H9 (cell line): ENCODE measurements around the gene PBOV1. TPM values are rescaled to one million over a fixed set of nuclear protein-coding genes. Genes with fewer than 3 reads are reported as not detected.

Source experiments
- DNase-seq: peaks from one replicate; pipeline ENCODE4 v3.0.0-alpha.2; 2017
- H2AFZ ChIP-seq: one replicate; pipeline ENCODE4 v1.6.1; 2013; ENCODE audit warnings: mild to moderate bottlenecking, low read length, control low read depth, moderate library complexity
- H2AK5ac ChIP-seq: 2 replicates; pipeline ENCODE4 v1.6.1; 2013; ENCODE audit warnings: low read length, control low read depth, mixed read lengths; ENCODE audit not compliant: insufficient read length
- H2BK120ac ChIP-seq: one replicate; pipeline ENCODE4 v1.6.1; 2013; ENCODE audit warnings: low read depth, mild to moderate bottlenecking, low read length, control low read depth, inconsistent platforms; ENCODE audit not compliant: poor library complexity, severe bottlenecking
- H2BK12ac ChIP-seq: 2 replicates; pipeline ENCODE4 v1.6.1; 2013; ENCODE audit warnings: low read length, control low read depth, mixed read lengths, low read depth; ENCODE audit not compliant: insufficient read length
- H2BK15ac ChIP-seq: 2 replicates; pipeline ENCODE4 v1.6.1; 2013; ENCODE audit warnings: low read depth, low read length, control low read depth
- H2BK20ac ChIP-seq: one replicate; pipeline ENCODE4 v1.6.1; 2013; ENCODE audit warnings: low read depth, mild to moderate bottlenecking, low read length, control low read depth, inconsistent platforms; ENCODE audit not compliant: poor library complexity, severe bottlenecking
- H2BK5ac ChIP-seq: 2 replicates; pipeline ENCODE4 v1.6.1; 2013; ENCODE audit warnings: low read length, control low read depth, mixed read lengths; ENCODE audit not compliant: insufficient read length
- H3K14ac ChIP-seq: 2 replicates; pipeline ENCODE4 v1.6.1; 2013; ENCODE audit warnings: low read length, control low read depth; ENCODE audit not compliant: insufficient read depth
- H3K18ac ChIP-seq: 2 replicates; pipeline ENCODE4 v1.6.1; 2013; ENCODE audit warnings: low read depth, mild to moderate bottlenecking, mixed read lengths, low read length, control low read depth; ENCODE audit not compliant: insufficient read length
- H3K23ac ChIP-seq: 2 replicates; pipeline ENCODE4 v1.6.1; 2013; ENCODE audit warnings: low read length, control low read depth, mixed read lengths, low read depth; ENCODE audit not compliant: insufficient read length
- H3K23me2 ChIP-seq: 2 replicates; pipeline ENCODE4 v1.6.1; 2013; ENCODE audit warnings: low read depth, mild to moderate bottlenecking, mixed read lengths, low read length, control low read depth; ENCODE audit not compliant: insufficient read length, poor library complexity, severe bottlenecking
- H3K27ac ChIP-seq: 2 replicates; pipeline ENCODE4 v1.5.1; 2013; ENCODE audit warnings: low read length, control low read depth, mixed read lengths, low read depth; ENCODE audit not compliant: insufficient read length
- H3K27me3 ChIP-seq: 2 replicates; pipeline ENCODE4 v1.6.1; 2013; ENCODE audit warnings: low read length, control low read depth, inconsistent platforms; ENCODE audit not compliant: insufficient read depth
- H3K4ac ChIP-seq: 2 replicates; pipeline ENCODE4 v1.6.1; 2013; ENCODE audit warnings: low read depth, mild to moderate bottlenecking, control low read depth, inconsistent platforms, low read length, moderate library complexity
- H3K4me1 ChIP-seq: 2 replicates; pipeline ENCODE4 v1.6.1; 2013; ENCODE audit warnings: low read length, control low read depth, inconsistent platforms; ENCODE audit not compliant: insufficient read depth
- H3K4me2 ChIP-seq: 2 replicates; pipeline ENCODE4 v1.6.1; 2013; ENCODE audit warnings: low read length, control low read depth, mixed read lengths; ENCODE audit not compliant: insufficient read length, insufficient read depth
- H3K56ac ChIP-seq: 2 replicates; pipeline ENCODE4 v1.6.1; 2013; ENCODE audit warnings: low read depth, mild to moderate bottlenecking, mixed read lengths, low read length, control low read depth; ENCODE audit not compliant: insufficient read length
- H3K79me1 ChIP-seq: 2 replicates; pipeline ENCODE4 v1.6.1; 2013; ENCODE audit warnings: low read depth, mild to moderate bottlenecking, moderate library complexity, low read length, control low read depth, inconsistent platforms; ENCODE audit not compliant: insufficient read depth, poor library complexity, severe bottlenecking
- H3K79me2 ChIP-seq: 2 replicates; pipeline ENCODE4 v1.6.1; 2013; ENCODE audit warnings: low read length, control low read depth, inconsistent platforms; ENCODE audit not compliant: insufficient read depth
- H3K9ac ChIP-seq: 2 replicates; pipeline ENCODE4 v1.6.1; 2013; ENCODE audit warnings: low read length, control low read depth, mixed read lengths; ENCODE audit not compliant: insufficient read length; ENCODE audit errors: extremely low read depth
- H3K9me3 ChIP-seq: one replicate; pipeline ENCODE4 v1.6.1; 2013; ENCODE audit warnings: low read depth, low read length, inconsistent platforms; ENCODE audit not compliant: control insufficient read depth
- H3T11ph ChIP-seq: one replicate; pipeline ENCODE4 v1.6.1; 2013; ENCODE audit warnings: mild to moderate bottlenecking, low read length, control low read depth, inconsistent platforms
- H4K20me1 ChIP-seq: one replicate; pipeline ENCODE4 v1.6.1; 2013; ENCODE audit not compliant: control insufficient read depth, insufficient read length, insufficient read depth
- H4K5ac ChIP-seq: 2 replicates; pipeline ENCODE4 v1.6.1; 2013; ENCODE audit warnings: low read depth, mild to moderate bottlenecking, mixed read lengths, low read length, control low read depth; ENCODE audit not compliant: insufficient read length
- H4K8ac ChIP-seq: replicated peaks from 2 replicates; pipeline ENCODE4 v1.6.1; 2013; ENCODE audit warnings: low read length, control low read depth, mixed read lengths, low read depth; ENCODE audit not compliant: insufficient read length
- H4K91ac ChIP-seq: 2 replicates; pipeline ENCODE4 v1.6.1; 2013; ENCODE audit warnings: low read depth, mild to moderate bottlenecking, moderate library complexity, mixed read lengths, low read length, control low read depth; ENCODE audit not compliant: insufficient read length
- H3K27ac Mint-ChIP-seq, 3 experiments: 2 replicates in 2 of 3; 3 replicates in 1 of 3; pipeline ENCODE4 v1.8.0; 2020 to 2021; ENCODE audit warnings: mixed read lengths in 3 of 3, mild to moderate bottlenecking in 1 of 3, moderate library complexity in 1 of 3
- H3K27me3 Mint-ChIP-seq: 2 replicates; pipeline ENCODE4 v1.8.0; 2021; ENCODE audit warnings: low read depth, mild to moderate bottlenecking, moderate library complexity, mixed read lengths
- H3K36me3 Mint-ChIP-seq, 3 experiments: 2 replicates in 2 of 3; 3 replicates in 1 of 3; pipeline ENCODE4 v1.8.0; 2020 to 2021; ENCODE audit warnings: low read depth in 3 of 3, mixed read lengths in 3 of 3; ENCODE audit not compliant: insufficient read depth in 1 of 3
- H3K4me1 Mint-ChIP-seq, 2 experiments: 2 replicates each; pipeline ENCODE4 v1.8.0; 2020; ENCODE audit warnings: mixed read lengths in 2 of 2
- H3K4me3 Mint-ChIP-seq, 2 experiments: 2 replicates in 1 of 2; 3 replicates in 1 of 2; pipeline ENCODE4 v1.8.0; 2020 to 2021; ENCODE audit warnings: mild to moderate bottlenecking in 2 of 2, mixed read lengths in 2 of 2, moderate library complexity in 1 of 2
- H3K9me3 Mint-ChIP-seq, 2 experiments: 2 replicates in 1 of 2; 3 replicates in 1 of 2; pipeline ENCODE4 v1.8.0; 2020; ENCODE audit warnings: mild to moderate bottlenecking in 2 of 2, mixed read lengths in 2 of 2, moderate library complexity in 1 of 2
- total RNA-seq: library from RNA; stranded (reverse); gene quantifications from 2 replicates; pipeline ENCODE4 v1.2.1, GENCODE V29; 2021
- TF ChIP-seq, protein P1 (sequence below): fragments of 200-600 bp; sonication (generic); conservative IDR thresholded peaks from 3 replicates; pipeline ENCODE4 v1.8.0; 2021; ENCODE audit warnings: antibody characterized with exemption, mild to moderate bottlenecking

The PBOV1 gene
- total RNA-seq, 1 experiment from 2014 or later, result not detected

DNA sequence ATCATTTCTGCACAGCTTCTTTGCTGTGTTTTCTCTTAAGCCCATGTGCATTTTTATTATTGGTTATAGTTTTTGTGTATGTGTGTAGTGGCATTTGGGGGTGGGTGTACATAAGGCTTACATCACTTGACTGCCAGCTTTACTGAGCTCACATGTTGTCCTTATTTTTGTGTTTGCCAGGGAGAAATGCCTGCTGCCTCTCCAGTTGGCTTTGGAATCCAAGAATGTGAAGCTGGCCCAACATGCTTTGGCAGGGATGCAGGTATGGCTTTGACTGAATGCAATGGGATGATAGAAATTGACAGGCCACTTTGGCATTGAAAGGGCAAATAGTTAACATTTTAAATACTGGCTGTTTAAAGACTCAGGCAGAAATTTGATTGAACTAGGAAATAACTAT, 11.4 kb downstream of the PBOV1 start:
- Mint-ChIP-seq H3K27ac (peak overlapping the region in 1 of 3 experiments; percentile 19; a peak in 2 of 7 replicates), H3K4me3 (no peak overlapping the region), H3K36me3 (peaks cover 0 to 4% (median 0%) of the 10 kb centered on the region in 3 experiments; a peak in 3 of 7 replicates), H3K4me1 (peaks cover 4 to 9% of the 10 kb centered on the region in 2 experiments), H3K27me3 (no peaks in the 10 kb centered on the region), H3K9me3 (no peaks in the 10 kb centered on the region)
- Histone ChIP-seq H3K14ac (no peak overlapping the region), H2AK5ac (no peak overlapping the region), H4K5ac (no peak overlapping the region), H3T11ph (no peak overlapping the region), H3K79me1 (no peaks in the 10 kb centered on the region), H4K20me1 (no peaks in the 10 kb centered on the region), H3K27me3 (no peaks in the 10 kb centered on the region), H2BK15ac (no peak overlapping the region), H3K4me1 (no peaks in the 10 kb centered on the region; the same call in 1 of the 2 replicates), H2BK20ac (no peak overlapping the region), H2BK120ac (no peak overlapping the region), H3K4me2 (no peak overlapping the region), H3K56ac (no peak overlapping the region), H4K8ac (no peak overlapping the region), H2BK5ac (no peak overlapping the region), H3K27ac (no peak overlapping the region), H3K79me2 (no peaks in the 10 kb centered on the region), H3K4ac (no peak overlapping the region), H3K9me3 (no peaks in the 10 kb centered on the region), H2BK12ac (no peak overlapping the region), H3K9ac (no peak overlapping the region), H4K91ac (no peak overlapping the region), H3K23me2 (no peaks in the 10 kb centered on the region), H3K18ac (no peak overlapping the region), H2AFZ (no peak overlapping the region), H3K23ac (no peak overlapping the region)
- TF ChIP-seq, protein P1, sequence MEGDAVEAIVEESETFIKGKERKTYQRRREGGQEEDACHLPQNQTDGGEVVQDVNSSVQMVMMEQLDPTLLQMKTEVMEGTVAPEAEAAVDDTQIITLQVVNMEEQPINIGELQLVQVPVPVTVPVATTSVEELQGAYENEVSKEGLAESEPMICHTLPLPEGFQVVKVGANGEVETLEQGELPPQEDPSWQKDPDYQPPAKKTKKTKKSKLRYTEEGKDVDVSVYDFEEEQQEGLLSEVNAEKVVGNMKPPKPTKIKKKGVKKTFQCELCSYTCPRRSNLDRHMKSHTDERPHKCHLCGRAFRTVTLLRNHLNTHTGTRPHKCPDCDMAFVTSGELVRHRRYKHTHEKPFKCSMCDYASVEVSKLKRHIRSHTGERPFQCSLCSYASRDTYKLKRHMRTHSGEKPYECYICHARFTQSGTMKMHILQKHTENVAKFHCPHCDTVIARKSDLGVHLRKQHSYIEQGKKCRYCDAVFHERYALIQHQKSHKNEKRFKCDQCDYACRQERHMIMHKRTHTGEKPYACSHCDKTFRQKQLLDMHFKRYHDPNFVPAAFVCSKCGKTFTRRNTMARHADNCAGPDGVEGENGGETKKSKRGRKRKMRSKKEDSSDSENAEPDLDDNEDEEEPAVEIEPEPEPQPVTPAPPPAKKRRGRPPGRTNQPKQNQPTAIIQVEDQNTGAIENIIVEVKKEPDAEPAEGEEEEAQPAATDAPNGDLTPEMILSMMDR, result no peak
- no peak for DNase-seq
